Hematopoietic multipotent progenitor cell treated with erythropoietin and hydrocortisone succinate and interleukin-3 and kit ligand, for 17 days (in vitro differentiated cells): ENCODE results near the gene CENPP.

Experiments
- DNase-seq: peaks from one replicate; pipeline ENCODE4 v3.0.0-alpha.2; 2015; ENCODE audit warnings: low spot score

CENPP gene

GRCh38 chr9:92508018-92508820 lies 182.5 kb downstream of the CENPP start:
- DNase-seq = no peak

GRCh38 chr9:92509050-92509449 lies 183.3 kb downstream of the CENPP start:
- DNase-seq = no peak

GRCh38 chr9:92510747-92511146 lies 185.0 kb downstream of the CENPP start:
- DNase-seq = no peak

GRCh38 chr9:92512622-92513021 lies 186.9 kb downstream of the CENPP start:
- DNase-seq = no peak

- DNase-seq = no peak
These were observed 187.6 kb downstream of the CENPP start for GRCh38 chr9:92513349-92513748.

- DNase-seq = no peak
These were observed 188.9 kb downstream of the CENPP start for GRCh38 chr9:92514635-92515034.

- DNase-seq = no peak
These were observed 190.8 kb downstream of the CENPP start for GRCh38 chr9:92516521-92516920.

GRCh38 chr9:92517046-92517445 lies 191.3 kb downstream of the CENPP start:
- no peak for DNase-seq

GRCh38 chr9:92518199-92518598 lies 192.4 kb downstream of the CENPP start:
- DNase-seq = no peak

- no peak for DNase-seq
These were observed 195.1 kb downstream of the CENPP start for GRCh38 chr9:92520837-92521236.

GRCh38 chr9:92522983-92523970 lies 197.5 kb downstream of the CENPP start:
- no peak for DNase-seq

GRCh38 chr9:92524881-92525280 lies 199.1 kb downstream of the CENPP start:
- no peak for DNase-seq

GRCh38 chr9:92525306-92525705 lies 199.6 kb downstream of the CENPP start:
- DNase-seq = no peak

- no peak for DNase-seq
These were observed 201.6 kb downstream of the CENPP start for GRCh38 chr9:92527291-92527828.

GRCh38 chr9:92527832-92528521 lies 202.2 kb downstream of the CENPP start:
- no peak for DNase-seq

GRCh38 chr9:92528522-92528849 lies 202.7 kb downstream of the CENPP start:
- DNase-seq = no peak

- DNase-seq = no peak
These were observed 203.4 kb downstream of the CENPP start for GRCh38 chr9:92529124-92529523.

- DNase-seq = no peak
These were observed 205.1 kb downstream of the CENPP start for GRCh38 chr9:92530893-92531292.

- no peak for DNase-seq
These were observed 208.5 kb downstream of the CENPP start for GRCh38 chr9:92534204-92534603.

GRCh38 chr9:92534674-92535073 lies 208.9 kb downstream of the CENPP start:
- DNase-seq = no peak

- no peak for DNase-seq
These were observed 210.4 kb downstream of the CENPP start, which contains the start of gene ECM2 for GRCh38 chr9:92535940-92536850. Gene ECM2, minus strand, starts transcription at chr9:92535990. Its CDS starts 13,124 bp downstream, at chr9:92522866.
